RWPE2 (cell line): Measurements from ENCODE around the gene TMED3.
"Not testable (repeated sequence)": the region's sequence is repeated elsewhere in the genome, so short reads cannot be mapped to it uniquely, and the experiment has no call there.

Experiments used
- ATAC-seq: fragments of 200-7000 bp; cut with Tn5 transposase; 3 replicates; pipeline ENCODE4 v1.9.1; 2021; ENCODE audit warnings: low read depth
- DNase-seq: peaks from one replicate; pipeline ENCODE4 v3.0.0-alpha.2; 2020; ENCODE audit warnings: low spot score
- H3K27ac ChIP-seq: fragments of 450-650 bp; 2 replicates; pipeline ENCODE4 v1.5.1; 2017; ENCODE audit warnings: mild to moderate bottlenecking; ENCODE audit not compliant: poor library complexity, severe bottlenecking
- H3K27me3 ChIP-seq: fragments of 250-450 bp; sonication (Bioruptor Pico); 2 replicates; pipeline ENCODE4 v1.5.1; 2021; ENCODE audit warnings: mild to moderate bottlenecking, moderate library complexity; ENCODE audit not compliant: insufficient read depth, poor library complexity, severe bottlenecking
- H3K36me3 ChIP-seq: fragments of 250-450 bp; sonication (Bioruptor Pico); 2 replicates; pipeline ENCODE4 v1.5.1; 2020; ENCODE audit warnings: low read depth, mild to moderate bottlenecking, moderate library complexity
- H3K4me1 ChIP-seq: fragments of 250-450 bp; sonication (Bioruptor Pico); 2 replicates; pipeline ENCODE4 v1.5.1; 2021; ENCODE audit warnings: mild to moderate bottlenecking, moderate library complexity; ENCODE audit not compliant: insufficient read depth, poor library complexity, severe bottlenecking
- H3K4me3 ChIP-seq: fragments of 250-450 bp; sonication (Bioruptor Pico); 2 replicates; pipeline ENCODE4 v1.5.1; 2021; ENCODE audit warnings: mild to moderate bottlenecking, moderate library complexity; ENCODE audit not compliant: severe bottlenecking
- H3K9me3 ChIP-seq: fragments of 250-450 bp; sonication (Bioruptor Pico); 2 replicates; pipeline ENCODE4 v1.5.1; 2021; ENCODE audit warnings: mild to moderate bottlenecking, moderate library complexity; ENCODE audit not compliant: severe bottlenecking
- CTCF ChIP-seq: fragments of 450-650 bp; IDR thresholded peaks from one replicate; pipeline ENCODE4 v1.5.1; 2017; ENCODE audit warnings: mild to moderate bottlenecking, moderate library complexity; ENCODE audit not compliant: poor library complexity, severe bottlenecking

TMED3 gene

GRCh38 chr15:79315623-79316328 is 4.9 kb downstream of the TMED3 start:
- ATAC-seq (no peak), DNase-seq (no peak)
- Histone ChIP-seq H3K9me3 (no peaks in the 10 kb centered on the region), H3K27me3 (no peaks in the 10 kb centered on the region), H3K4me1 (peaks cover 19% of the 10 kb centered on the region), H3K36me3 (peaks cover 75% of the 10 kb centered on the region), H3K27ac (no peak overlapping the region), H3K4me3 (no peak overlapping the region)
- no peak for TF ChIP-seq CTCF

GRCh38 chr15:79316864-79317263 is 6.0 kb downstream of the TMED3 start:
- ATAC-seq (no peak), DNase-seq (no peak)
- no peak for TF ChIP-seq CTCF
- H3K36me3 ChIP-seq: peaks cover 86% of the 10 kb centered on the region
- H3K27ac ChIP-seq: no peak overlapping the region
- H3K4me1 ChIP-seq: peaks cover 19% of the 10 kb centered on the region
- H3K27me3 ChIP-seq: no peaks in the 10 kb centered on the region
- H3K9me3 ChIP-seq: no peaks in the 10 kb centered on the region
- no peak overlapping the region for H3K4me3 ChIP-seq

GRCh38 chr15:79319973-79320372 is 9.1 kb downstream of the TMED3 start:
- H3K4me1 ChIP-seq, ATAC-seq, H3K9me3 ChIP-seq, H3K4me3 ChIP-seq, H3K27ac ChIP-seq, H3K27me3 ChIP-seq, DNase-seq: not testable (repeated sequence)
- peaks cover 96% of the 10 kb centered on the region for H3K36me3 ChIP-seq

- no peaks in the 10 kb centered on the region for H3K4me1 ChIP-seq
- no peak for ATAC-seq
- no peak for TF ChIP-seq CTCF
Measured at GRCh38 chr15:79321876-79322275, 11.0 kb downstream of the TMED3 start.

GRCh38 chr15:79322306-79322705 is 11.4 kb downstream of the TMED3 start:
- H3K36me3 ChIP-seq: peaks cover 88% of the 10 kb centered on the region
- no peaks in the 10 kb centered on the region for H3K4me1 ChIP-seq
- H3K9me3 ChIP-seq: no peaks in the 10 kb centered on the region
- no peak overlapping the region for H3K4me3 ChIP-seq
- ATAC-seq: no peak
- H3K27ac ChIP-seq: no peak overlapping the region
- TF ChIP-seq CTCF: no peak
- no peak for DNase-seq
- no peaks in the 10 kb centered on the region for H3K27me3 ChIP-seq

More at GRCh38 chr15:79321876-79322275, 11.0 kb downstream of the TMED3 start:
- Histone ChIP-seq H3K27ac (no peak overlapping the region), H3K27me3 (no peaks in the 10 kb centered on the region), H3K9me3 (no peaks in the 10 kb centered on the region), H3K4me3 (no peak overlapping the region), H3K36me3 (peaks cover 92% of the 10 kb centered on the region)
- no peak for DNase-seq
